OCI-M1 (cell line): ENCODE results near the gene MMP10.
A peak's percentile ranks its signal among the peaks of the same experiment; 100 is the strongest.

Experiments
- DNase-seq: peaks from one replicate; lab custom pipeline; 2025; lab: John Stamatoyannopoulos, UW

The MMP10 gene

GRCh38 chr11:102780491-102780918 is at the start of gene MMP10:
MMP10 (minus strand) TSS chr11:102780628; CDS start chr11:102780591, 37 bp downstream.
- peak; percentile 8 for DNase-seq

- DNase-seq = no peak
Measured at GRCh38 chr11:102829316-102830000, 49.0 kb upstream of the MMP10 start.

DNA sequence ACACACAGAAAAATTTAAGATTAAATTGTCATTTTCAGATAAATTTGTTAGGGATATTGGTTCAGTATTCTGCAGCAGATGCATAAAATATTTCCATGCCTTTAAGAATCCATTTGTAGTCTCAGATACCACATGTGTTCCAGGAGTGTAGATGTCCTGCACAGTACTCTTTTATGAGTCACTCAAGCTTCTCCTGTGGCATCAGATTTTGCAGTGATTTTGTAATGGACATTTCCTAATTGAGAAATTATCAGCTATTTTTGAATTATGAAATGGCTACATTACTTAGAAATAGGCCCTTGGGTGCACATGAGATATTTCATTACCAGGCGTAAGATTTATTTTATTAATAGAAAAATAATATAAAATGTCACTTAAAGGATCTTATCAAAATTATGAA is 44.1 kb upstream of the MMP10 start:
- DNase-seq = no peak

DNA sequence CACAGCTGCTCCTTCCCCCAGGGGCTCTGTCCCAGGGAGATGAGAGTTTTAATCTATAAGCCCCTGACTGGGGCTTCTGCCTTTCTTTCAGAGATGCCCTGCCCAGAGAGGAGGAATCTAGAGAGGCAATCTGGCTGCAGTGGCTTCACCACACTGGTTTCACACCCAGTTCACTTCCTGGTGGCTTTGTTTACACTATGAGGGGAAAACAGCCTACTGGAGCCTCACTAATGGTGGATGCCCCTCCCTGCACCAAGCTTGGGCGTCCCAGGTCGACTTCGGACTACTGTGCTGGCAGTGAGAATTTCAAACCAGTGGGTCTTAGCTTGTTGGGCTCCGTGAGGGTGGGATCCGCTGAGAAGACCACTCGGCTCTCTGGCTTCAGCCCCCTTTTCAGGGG is 39.1 kb upstream of the MMP10 start:
- no peak for DNase-seq

- no peak for DNase-seq
Measured at GRCh38 chr11:102813484-102813883, 33.1 kb upstream of the MMP10 start.

- DNase-seq = no peak
Measured at GRCh38 chr11:102812188-102812587, 31.8 kb upstream of the MMP10 start.

DNA sequence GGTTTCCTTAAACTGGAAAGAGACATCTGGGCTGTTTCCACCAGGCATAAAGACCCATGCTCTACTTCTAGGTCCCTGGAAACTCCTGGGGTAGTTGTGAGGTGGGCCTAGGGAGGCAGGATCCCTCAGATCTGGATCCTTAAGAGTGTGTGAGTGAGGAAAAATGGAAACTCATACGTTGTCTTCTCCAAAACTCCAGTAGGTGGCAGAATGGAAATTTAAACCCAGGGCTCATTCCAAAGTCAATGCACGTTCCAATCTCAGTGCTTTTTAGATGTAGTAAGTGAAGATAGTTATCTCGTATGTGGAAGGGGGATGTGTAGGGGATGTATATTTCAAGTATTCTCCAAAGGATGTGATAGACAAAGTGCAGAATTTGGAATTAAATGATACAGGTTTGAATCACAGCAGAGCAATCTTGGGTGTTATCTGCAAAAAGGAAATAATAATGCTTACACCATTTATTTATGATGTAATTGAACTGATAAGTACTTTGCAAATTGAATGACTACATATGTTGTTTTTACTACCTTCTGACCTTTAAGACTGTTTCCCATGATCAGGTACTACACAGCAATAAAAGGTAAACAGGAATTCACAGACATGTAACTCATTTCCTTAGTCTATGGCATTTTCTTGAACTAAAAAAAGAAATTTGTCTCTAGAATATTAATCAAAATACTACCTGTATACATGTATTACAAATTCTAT is 30.7 kb upstream of the MMP10 start:
- peak; percentile 6 for DNase-seq

DNA sequence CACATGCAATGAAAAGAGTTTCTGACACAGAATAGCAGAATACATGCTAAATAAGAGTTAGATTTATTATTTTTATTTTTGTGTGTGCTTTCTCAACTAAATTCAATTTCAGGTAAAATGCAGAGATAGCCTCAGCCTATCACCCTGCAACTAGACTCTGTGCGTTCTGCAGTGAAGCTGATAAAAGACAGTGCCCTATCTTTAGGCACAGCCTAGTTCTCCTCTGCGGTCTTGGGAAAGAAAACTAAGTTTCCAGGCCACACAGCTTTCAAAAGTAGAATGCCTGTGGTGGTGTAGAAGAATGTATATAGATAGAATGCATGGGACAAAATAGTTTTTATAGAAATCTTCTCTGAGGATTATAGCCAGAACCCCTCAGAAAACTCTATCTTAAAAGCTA is 29.5 kb upstream of the MMP10 start:
- peak; percentile 64 for DNase-seq

DNA sequence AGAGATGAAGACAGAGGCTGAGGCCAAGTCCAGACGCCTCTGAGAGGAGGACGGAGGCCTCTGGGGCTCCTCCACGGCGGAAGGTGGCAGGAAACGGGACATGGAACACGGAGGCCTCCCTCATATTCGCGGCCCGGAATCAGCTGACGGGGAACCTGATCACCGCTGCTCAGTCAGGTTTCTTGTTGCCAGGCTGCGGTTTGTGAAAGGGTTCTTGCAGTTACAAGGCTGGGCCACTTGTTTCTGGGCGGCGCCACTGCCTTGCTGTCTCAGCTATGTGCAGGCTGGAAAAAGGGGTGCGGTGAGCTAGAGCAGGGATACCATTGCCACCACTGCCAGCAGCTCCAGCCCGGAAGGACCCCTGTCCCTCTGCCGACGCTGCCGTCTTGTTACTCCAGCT is 27.5 kb upstream of the MMP10 start:
- no peak for DNase-seq

GRCh38 chr11:102806296-102806695 is 25.9 kb upstream of the MMP10 start:
- no peak for DNase-seq

GRCh38 chr11:102802341-102802740 is 21.9 kb upstream of the MMP10 start:
- DNase-seq = no peak

- DNase-seq = no peak
Measured at GRCh38 chr11:102800767-102801166, 20.3 kb upstream of the MMP10 start.

DNA sequence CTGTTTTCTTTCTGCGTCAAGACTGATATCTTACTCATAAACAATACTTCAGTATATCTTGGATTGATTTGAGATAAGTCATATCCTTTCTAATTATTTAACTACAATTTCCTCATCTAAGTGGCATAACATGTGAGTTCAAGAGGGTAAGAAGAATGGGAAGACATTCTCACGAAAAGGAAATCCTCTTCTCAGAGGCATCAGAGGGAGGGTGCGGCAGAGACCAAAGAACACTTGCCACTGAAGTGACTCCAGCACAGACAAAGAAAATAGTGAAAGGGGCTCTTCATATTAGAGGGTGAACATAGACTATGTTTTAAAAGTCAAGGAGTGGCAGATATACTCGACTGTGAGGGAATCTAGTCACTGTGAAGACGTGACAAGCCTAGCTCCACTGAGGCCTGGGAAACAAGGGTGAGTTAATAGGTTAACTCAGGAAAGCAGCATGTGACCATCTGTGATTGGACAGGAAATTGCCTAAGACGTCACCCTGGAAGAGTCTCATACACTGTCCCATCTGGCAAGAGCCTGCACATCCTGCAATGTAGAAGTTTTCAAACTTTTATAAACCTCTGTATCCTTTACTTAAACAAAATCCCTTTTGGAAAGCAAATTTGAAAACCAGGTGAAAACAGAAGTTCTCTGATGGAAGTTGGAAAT is 19.4 kb upstream of the MMP10 start:
- no peak for DNase-seq

DNA sequence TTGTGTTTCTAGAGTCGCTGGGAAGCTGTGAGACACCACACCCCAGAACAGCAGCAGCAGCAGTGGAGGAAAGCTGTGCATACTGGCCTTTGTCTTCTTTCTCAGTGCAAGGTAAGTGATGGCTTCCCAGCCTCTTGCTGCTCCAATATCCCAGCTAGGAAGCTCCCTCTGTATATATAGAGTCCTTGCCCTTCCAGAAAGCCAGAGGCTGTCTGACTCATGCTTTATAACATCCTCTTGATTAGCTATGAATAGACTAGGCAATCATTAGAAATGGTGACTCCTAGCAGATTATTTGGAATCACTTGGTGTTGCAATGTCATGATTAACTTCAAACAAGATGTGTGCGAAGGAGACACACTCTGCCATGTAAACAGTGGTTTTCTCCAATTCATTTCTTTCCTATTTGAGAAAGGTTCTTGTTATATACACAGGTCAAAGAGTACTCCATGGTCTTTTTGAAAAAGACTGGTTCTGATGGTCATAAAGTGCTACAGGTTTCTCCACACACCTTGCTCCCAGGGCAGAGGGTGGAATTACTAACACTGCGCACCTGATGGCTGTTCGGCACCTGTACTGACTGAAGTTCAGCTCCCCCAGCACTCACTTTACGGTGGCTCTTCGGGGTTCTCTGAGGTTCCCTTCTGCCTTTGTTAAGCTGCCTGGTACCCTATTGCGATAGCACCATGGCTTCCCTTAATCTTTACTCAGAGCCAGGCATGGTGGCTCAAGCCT is 17.8 kb upstream of the MMP10 start, which contains the start of gene MMP1:
Gene MMP1, minus strand, starts transcription at position 149 of the 735 bp plus-strand sequence. Its CDS starts 68 bp downstream, at position 81.
- DNase-seq = no peak

- DNase-seq = peak; percentile 39
Measured at GRCh38 chr11:102794382-102794781, 14.0 kb upstream of the MMP10 start.

DNA sequence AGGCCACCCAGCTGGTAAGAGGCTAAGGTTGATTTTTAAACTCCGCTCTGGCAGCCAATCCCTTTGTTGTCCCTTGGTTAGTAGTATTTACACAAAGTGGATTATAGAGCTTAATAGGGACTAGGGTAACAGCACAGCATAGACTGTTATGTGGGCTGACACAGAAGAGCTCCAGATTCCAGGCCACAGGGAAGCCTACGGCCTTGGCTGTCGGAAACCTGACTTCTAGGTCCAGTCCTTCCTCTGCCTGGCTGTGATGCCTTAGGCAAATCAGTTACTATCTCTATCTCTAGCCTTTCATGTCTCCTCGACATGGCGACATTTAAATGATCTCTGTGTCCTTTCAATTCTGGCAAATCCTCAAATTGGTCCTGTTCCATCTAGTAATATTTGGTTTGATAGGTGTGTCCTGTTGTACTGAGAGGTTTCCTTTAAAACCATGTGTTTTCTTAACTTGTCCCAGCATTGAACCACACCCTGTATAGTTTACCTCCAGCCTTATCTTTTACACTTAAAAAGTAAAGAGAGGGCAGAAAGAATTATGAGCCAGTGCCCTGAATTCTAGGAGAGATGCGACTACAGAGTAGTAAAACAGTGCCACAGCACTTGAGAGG is 13.4 kb upstream of the MMP10 start:
- no peak for DNase-seq

DNA sequence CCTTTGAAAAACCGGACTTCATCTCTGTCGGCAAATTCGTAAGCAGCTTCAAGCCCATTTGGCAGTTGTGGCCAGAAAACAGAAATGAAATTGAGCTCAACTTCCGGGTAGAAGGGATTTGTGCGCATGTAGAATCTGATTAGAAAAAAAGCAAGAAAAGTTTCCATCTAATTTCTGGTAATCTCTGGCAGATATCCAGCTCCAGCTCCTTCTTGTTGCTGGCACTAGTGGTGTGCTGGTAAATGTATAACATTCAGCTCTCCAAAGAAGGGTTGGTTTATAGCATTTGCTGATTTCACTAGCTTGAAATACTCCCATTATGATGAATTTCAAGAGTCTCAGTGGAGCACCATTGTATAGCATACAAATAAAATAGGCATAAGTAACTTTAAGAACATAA is 12.2 kb upstream of the MMP10 start:
- no peak for DNase-seq

GRCh38 chr11:102791271-102792036 is 11.0 kb upstream of the MMP10 start:
- DNase-seq = no peak

DNA sequence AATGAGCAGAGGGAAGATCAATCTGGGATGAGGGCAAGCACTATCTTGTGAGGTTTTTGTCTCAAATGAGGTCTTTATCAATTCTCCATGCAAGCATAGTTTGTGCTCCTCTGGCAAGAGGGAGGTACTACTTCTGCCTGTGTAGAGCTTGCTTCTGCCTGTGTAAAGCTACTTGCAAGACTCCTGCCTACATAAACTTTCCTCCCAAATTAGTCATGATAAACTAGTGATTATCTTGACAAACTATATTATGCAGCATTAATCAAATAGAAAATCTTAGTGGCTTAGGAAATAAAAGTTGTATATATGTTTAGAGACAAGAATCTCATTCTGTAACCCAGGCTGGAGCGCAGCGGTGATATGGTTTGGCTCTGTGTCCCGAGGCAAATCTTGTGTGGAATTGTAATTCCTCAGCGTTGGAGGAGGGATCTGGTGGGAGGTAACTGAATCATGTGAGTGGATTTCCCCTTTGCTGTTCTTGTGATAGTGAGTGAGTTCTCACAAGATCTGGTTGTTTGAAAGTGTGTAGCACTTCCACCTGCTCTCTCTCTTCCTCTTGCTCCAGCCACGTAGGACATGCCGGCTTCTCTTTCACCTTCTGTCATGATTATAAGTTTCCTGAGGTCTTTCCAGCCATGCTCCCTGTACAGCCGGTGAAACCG is 8.0 kb upstream of the MMP10 start:
- DNase-seq = no peak

GRCh38 chr11:102784380-102784779 is 4.0 kb upstream of the MMP10 start:
- DNase-seq = no peak

DNA sequence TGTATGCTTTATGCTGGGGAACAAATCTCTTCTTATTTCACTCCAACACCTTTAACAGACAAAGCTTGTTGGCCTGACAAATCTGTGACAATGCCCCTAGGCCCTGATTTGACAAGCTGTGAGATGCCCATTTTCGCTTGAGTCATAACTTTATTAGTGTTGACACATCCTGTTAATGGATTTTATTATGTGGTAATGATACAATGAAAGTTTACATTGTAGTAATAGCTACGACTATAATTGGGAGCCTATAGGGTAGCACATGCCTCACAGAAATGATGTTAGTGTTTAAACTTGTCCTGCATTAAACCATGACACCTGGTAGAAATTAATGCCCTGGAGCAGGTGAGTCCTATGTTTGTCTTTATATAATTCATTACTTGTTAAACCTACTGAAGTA is 3.3 kb upstream of the MMP10 start:
- no peak for DNase-seq
